Activated CD8-positive, alpha-beta memory T cell treated with anti-CD3 and anti-CD28 coated beads, Interleukin-2, amount 50 U/mL, for 24 hours (primary cell): ENCODE data around the gene U2AF2.

Experiments
- DNase-seq: peaks from one replicate; pipeline ENCODE4 v3.0.0-alpha.2; 2020; ENCODE audit errors: extremely low read depth

The U2AF2 gene

GRCh38 chr19:55656988-55657747, 2.3 kb downstream of the U2AF2 start:
- no peak for DNase-seq

- DNase-seq: no peak
Measured at GRCh38 chr19:55658846-55659459, 4.1 kb downstream of the U2AF2 start.

- no peak for DNase-seq
Measured at GRCh38 chr19:55659822-55660221, 5.0 kb downstream of the U2AF2 start.

- DNase-seq: no peak
Measured at GRCh38 chr19:55660404-55660803, 5.6 kb downstream of the U2AF2 start.

GRCh38 chr19:55660991-55661390, 6.2 kb downstream of the U2AF2 start:
- DNase-seq: no peak

GRCh38 chr19:55661826-55662225, 7.0 kb downstream of the U2AF2 start:
- no peak for DNase-seq

GRCh38 chr19:55663846-55664536, 9.2 kb downstream of the U2AF2 start:
- no peak for DNase-seq

GRCh38 chr19:55666343-55667005, 11.6 kb downstream of the U2AF2 start:
- no peak for DNase-seq

- no peak for DNase-seq
Measured at GRCh38 chr19:55667006-55667381, 12.2 kb downstream of the U2AF2 start.

- no peak for DNase-seq
Measured at GRCh38 chr19:55667511-55667910, 12.7 kb downstream of the U2AF2 start.

GRCh38 chr19:55667958-55668357, 13.1 kb downstream of the U2AF2 start:
- no peak for DNase-seq

GRCh38 chr19:55668603-55669348, 13.9 kb downstream of the U2AF2 start:
- no peak for DNase-seq

- DNase-seq: no peak
Measured at GRCh38 chr19:55669418-55670279, 14.8 kb downstream of the U2AF2 start.

GRCh38 chr19:55670280-55671053, 15.6 kb downstream of the U2AF2 start:
- no peak for DNase-seq

GRCh38 chr19:55671054-55671378, 16.2 kb downstream of the U2AF2 start:
- no peak for DNase-seq

- no peak for DNase-seq
Measured at GRCh38 chr19:55672418-55672817, 17.6 kb downstream of the U2AF2 start.

- DNase-seq: no peak
Measured at GRCh38 chr19:55673465-55673864, 18.6 kb downstream of the U2AF2 start.

- DNase-seq: no peak
Measured at GRCh38 chr19:55673889-55674288, 19.1 kb downstream of the U2AF2 start.

GRCh38 chr19:55674459-55674840, 19.6 kb downstream of the U2AF2 start:
- DNase-seq: no peak
